Measurements from ENCODE around the gene FADS3. TPM values are rescaled to one million over a fixed set of nuclear protein-coding genes. Genes with fewer than 3 reads are reported as not detected.

Gene FADS3
- total RNA-seq, 4 donors from 2014 or later, result 135 to 327 (median 205) TPM

GRCh38 chr11:61903845-61904244 is 12.5 kb upstream of the FADS3 start:
- WGBS, 2 donors, result 86 to 91% methylated on average over 3 of the region's 3 CpGs
- Histone ChIP-seq H3K9me3 (no peaks in the 10 kb centered on the region), H3K4me1 (peaks cover 0 to 26% (median 7%) of the 10 kb centered on the region in 4 donors), H3K36me3 (peaks cover 0 to 85% (median 5%) of the 10 kb centered on the region in 3 donors), H3K4me3 (no peak overlapping the region), H3K27me3 (no peaks in the 10 kb centered on the region), H3K27ac (peak overlapping the region in 1 of 4 donors; percentile 38)
- TF ChIP-seq, protein P1, sequence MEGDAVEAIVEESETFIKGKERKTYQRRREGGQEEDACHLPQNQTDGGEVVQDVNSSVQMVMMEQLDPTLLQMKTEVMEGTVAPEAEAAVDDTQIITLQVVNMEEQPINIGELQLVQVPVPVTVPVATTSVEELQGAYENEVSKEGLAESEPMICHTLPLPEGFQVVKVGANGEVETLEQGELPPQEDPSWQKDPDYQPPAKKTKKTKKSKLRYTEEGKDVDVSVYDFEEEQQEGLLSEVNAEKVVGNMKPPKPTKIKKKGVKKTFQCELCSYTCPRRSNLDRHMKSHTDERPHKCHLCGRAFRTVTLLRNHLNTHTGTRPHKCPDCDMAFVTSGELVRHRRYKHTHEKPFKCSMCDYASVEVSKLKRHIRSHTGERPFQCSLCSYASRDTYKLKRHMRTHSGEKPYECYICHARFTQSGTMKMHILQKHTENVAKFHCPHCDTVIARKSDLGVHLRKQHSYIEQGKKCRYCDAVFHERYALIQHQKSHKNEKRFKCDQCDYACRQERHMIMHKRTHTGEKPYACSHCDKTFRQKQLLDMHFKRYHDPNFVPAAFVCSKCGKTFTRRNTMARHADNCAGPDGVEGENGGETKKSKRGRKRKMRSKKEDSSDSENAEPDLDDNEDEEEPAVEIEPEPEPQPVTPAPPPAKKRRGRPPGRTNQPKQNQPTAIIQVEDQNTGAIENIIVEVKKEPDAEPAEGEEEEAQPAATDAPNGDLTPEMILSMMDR (IDR thresholded peaks at IDR 0.05), result no peak
- no peak for TF ChIP-seq EP300 (IDR thresholded peaks at IDR 0.05)
- no peak for TF ChIP-seq POLR2A (IDR thresholded peaks at IDR 0.05)
- no peak for DNase-seq (ENCODE audit: low spot score in 2 of 2)

DNA sequence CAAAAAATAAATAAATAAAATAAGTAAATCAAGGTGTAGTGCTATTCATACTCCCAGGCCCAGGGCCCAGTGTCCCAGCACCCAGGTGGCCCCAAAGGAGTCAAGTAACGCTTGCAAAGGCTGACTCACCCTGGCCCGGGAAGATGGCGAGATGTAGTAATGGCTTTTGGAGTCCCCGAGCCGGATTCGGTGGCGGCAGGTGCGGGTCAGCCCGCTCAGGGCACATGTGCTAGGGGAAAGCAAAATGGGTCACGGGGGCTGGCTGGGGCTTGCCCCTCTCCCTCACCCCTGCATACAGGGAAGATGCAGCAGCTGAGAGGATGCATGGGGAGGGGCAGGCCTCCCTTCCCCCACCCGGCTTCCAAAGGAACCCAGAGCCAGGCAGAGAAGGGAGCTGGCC is 11.0 kb upstream of the FADS3 start:
- WGBS, 2 donors, result 76 to 89% methylated on average over 11 of the region's 11 CpGs
- TF ChIP-seq POLR2A (IDR thresholded peaks at IDR 0.05), result no peak
- no peak for TF ChIP-seq EP300 (IDR thresholded peaks at IDR 0.05)
- TF ChIP-seq, protein P1 (IDR thresholded peaks at IDR 0.05), result no peak

GRCh38 chr11:61901397-61901796 is 10.1 kb upstream of the FADS3 start:
- Histone ChIP-seq H3K4me1 (peaks cover 0 to 33% (median 14%) of the 10 kb centered on the region in 4 donors), H3K36me3 (peaks cover 0 to 90% (median 0%) of the 10 kb centered on the region in 3 donors), H3K4me3 (no peak overlapping the region), H3K27ac (peak overlapping the region in 1 of 4 donors; percentile 96), H3K9me3 (no peaks in the 10 kb centered on the region), H3K27me3 (no peaks in the 10 kb centered on the region)
- TF ChIP-seq, protein P1 (IDR thresholded peaks at IDR 0.05), result no peak
- no peak for TF ChIP-seq EP300 (IDR thresholded peaks at IDR 0.05)
- TF ChIP-seq POLR2A (IDR thresholded peaks at IDR 0.05), result no peak
- DNase-seq (ENCODE audit: low spot score in 2 of 2), result no peak
- WGBS, 2 donors, result 89 to 95% methylated on average over 7 to 10 of the region's 10 CpGs

More for the DNA sequence above, 11.0 kb upstream of the FADS3 start:
- Histone ChIP-seq H3K27ac (no peak overlapping the region), H3K4me1 (peaks cover 0 to 28% (median 12%) of the 10 kb centered on the region in 4 donors), H3K9me3 (no peaks in the 10 kb centered on the region), H3K27me3 (no peaks in the 10 kb centered on the region), H3K36me3 (peaks cover 0 to 90% (median 4%) of the 10 kb centered on the region in 3 donors), H3K4me3 (no peak overlapping the region)
- no peak for DNase-seq (ENCODE audit: low spot score in 2 of 2)

DNA sequence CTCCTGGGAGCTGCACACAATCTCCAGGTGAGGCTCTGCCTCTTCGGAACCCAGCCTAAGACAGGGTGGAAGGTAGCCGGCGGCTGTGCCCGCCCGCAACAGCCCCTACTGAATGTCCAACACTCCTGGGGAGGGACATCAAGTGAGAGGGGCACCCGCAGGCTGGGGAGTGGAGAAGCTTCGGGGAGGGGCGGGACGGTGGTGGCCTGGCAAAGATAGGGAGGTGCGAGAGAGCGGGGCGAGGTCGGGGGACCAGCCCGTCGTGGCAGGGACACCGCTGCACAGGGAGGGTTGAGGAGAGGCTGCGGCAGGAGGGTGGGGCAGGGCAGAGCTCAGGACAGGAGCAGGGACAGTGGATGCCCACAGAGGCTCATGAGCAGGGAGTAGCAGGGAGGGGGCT is 8.9 kb upstream of the FADS3 start:
- Histone ChIP-seq H3K27ac (peak overlapping the region in 3 of 4 donors; percentile 78 to 96 (median 93)), H3K36me3 (peaks cover 0 to 89% (median 0%) of the 10 kb centered on the region in 3 donors), H3K27me3 (no peaks in the 10 kb centered on the region), H3K4me3 (no peak overlapping the region), H3K9me3 (no peaks in the 10 kb centered on the region), H3K4me1 (peaks cover 0 to 33% (median 14%) of the 10 kb centered on the region in 4 donors)
- 84 to 91% methylated on average over 17 of the region's 17 CpGs for WGBS, 2 donors
- no peak for DNase-seq (ENCODE audit: low spot score in 2 of 2)
- TF ChIP-seq EP300 (IDR thresholded peaks at IDR 0.05), result no peak
- TF ChIP-seq, protein P1 (IDR thresholded peaks at IDR 0.05), result no peak
- no peak for TF ChIP-seq POLR2A (IDR thresholded peaks at IDR 0.05)

- peak in 1 of 2 donors; percentile 72 for TF ChIP-seq EP300 (IDR thresholded peaks at IDR 0.05)
- no peak for TF ChIP-seq POLR2A (IDR thresholded peaks at IDR 0.05)
- TF ChIP-seq, protein P1 (IDR thresholded peaks at IDR 0.05), result peak; percentile 99 to 100 (median 100)
- Histone ChIP-seq H3K9me3 (no peaks in the 10 kb centered on the region), H3K27ac (peak overlapping the region; percentile 78 to 96 (median 86)), H3K36me3 (peaks cover 0 to 79% (median 0%) of the 10 kb centered on the region in 3 donors), H3K27me3 (no peaks in the 10 kb centered on the region), H3K4me1 (peaks cover 0 to 38% (median 14%) of the 10 kb centered on the region in 4 donors), H3K4me3 (no peak overlapping the region)
- WGBS, 2 donors, result 34 to 41% methylated on average over 27 of the region's 27 CpGs
- peak; percentile 71 to 85 for DNase-seq (ENCODE audit: low spot score in 2 of 2)
Measured at GRCh38 chr11:61899146-61899841, 7.9 kb upstream of the FADS3 start.

Measured in tibial nerve (tissue), 4 donors.